Fibroblast of pulmonary artery (primary cell): ENCODE data around the gene ARHGEF28.
A peak's percentile ranks its signal among the peaks of the same experiment; 100 is the strongest.

Experiments used
- DNase-seq: peaks from one replicate; pipeline ENCODE4 v3.0.0-alpha.2; 2010; ENCODE audit warnings: low read depth
- H3K4me3 ChIP-seq: replicated peaks from 2 replicates; pipeline ENCODE4 v1.5.1; 2011; ENCODE audit warnings: low read depth, mild to moderate bottlenecking, control low read depth, low read length, moderate library complexity
- CTCF ChIP-seq: IDR thresholded peaks from 2 replicates; pipeline ENCODE4 v1.5.1; 2011; ENCODE audit warnings: mild to moderate bottlenecking, control low read depth, low read length, inconsistent platforms; ENCODE audit errors: missing control alignments

ARHGEF28 gene

GRCh38 chr5:73955271-73955846 is 329.4 kb downstream of the ARHGEF28 start:
- no peak for DNase-seq
- no peak overlapping the region for H3K4me3 ChIP-seq
- TF ChIP-seq CTCF = no peak

- DNase-seq = peak; percentile 35
- H3K4me3 ChIP-seq = no peak overlapping the region
- no peak for TF ChIP-seq CTCF
Measured at GRCh38 chr5:73957397-73958001, 331.5 kb downstream of the ARHGEF28 start.

- no peak overlapping the region for H3K4me3 ChIP-seq
- TF ChIP-seq CTCF = no peak
- DNase-seq = no peak
Measured at GRCh38 chr5:73958037-73958436, 332.0 kb downstream of the ARHGEF28 start.

GRCh38 chr5:73960023-73960422 is 334.0 kb downstream of the ARHGEF28 start:
- no peak for TF ChIP-seq CTCF
- no peak overlapping the region for H3K4me3 ChIP-seq
- DNase-seq = no peak

- TF ChIP-seq CTCF = no peak
- H3K4me3 ChIP-seq = no peak overlapping the region
- no peak for DNase-seq
Measured at GRCh38 chr5:73960426-73960825, 334.4 kb downstream of the ARHGEF28 start.

- TF ChIP-seq CTCF = no peak
- peak; percentile 54 for DNase-seq
- H3K4me3 ChIP-seq = no peak overlapping the region
Measured at GRCh38 chr5:73962801-73963425, 336.9 kb downstream of the ARHGEF28 start.
